Activated CD8-positive, alpha-beta memory T cell treated with anti-CD3 and anti-CD28 coated beads, Interleukin-2, amount 50 U/mL, for 24 hours (primary cell): ENCODE data around the gene JPH4.
"Not testable (repeated sequence)": the region's sequence is repeated elsewhere in the genome, so short reads cannot be mapped to it uniquely, and the experiment has no call there.

Experiments used
- DNase-seq: peaks from one replicate; pipeline ENCODE4 v3.0.0-alpha.2; 2020; ENCODE audit errors: extremely low read depth

Gene JPH4

GRCh38 chr14:23578560-23579310 is at the start of gene JPH4:
Gene JPH4, minus strand, starts transcription at chr14:23578790. Its CDS starts 1,337 bp downstream, at chr14:23577453.
- DNase-seq, result no peak

GRCh38 chr14:23627961-23628360 is 49.4 kb upstream of the JPH4 start:
- DNase-seq, result no peak

GRCh38 chr14:23626946-23627345 is 48.4 kb upstream of the JPH4 start:
- DNase-seq, result no peak

GRCh38 chr14:23624830-23625404 is 46.3 kb upstream of the JPH4 start:
- no peak for DNase-seq

GRCh38 chr14:23623962-23624361 is 45.4 kb upstream of the JPH4 start:
- no peak for DNase-seq

- no peak for DNase-seq
These were observed 44.4 kb upstream of the JPH4 start for GRCh38 chr14:23622990-23623389.

GRCh38 chr14:23621932-23622730 is 43.5 kb upstream of the JPH4 start:
- DNase-seq, result no peak

GRCh38 chr14:23621204-23621931 is 42.8 kb upstream of the JPH4 start:
- DNase-seq, result no peak

- DNase-seq, result no peak
These were observed 41.6 kb upstream of the JPH4 start for GRCh38 chr14:23620177-23620702.

- no peak for DNase-seq
These were observed 39.9 kb upstream of the JPH4 start for GRCh38 chr14:23618415-23618988.

GRCh38 chr14:23617539-23617938 is 38.9 kb upstream of the JPH4 start:
- DNase-seq, result no peak

- DNase-seq, result no peak
These were observed 37.3 kb upstream of the JPH4 start for GRCh38 chr14:23615856-23616255.

GRCh38 chr14:23614395-23614828 is 35.8 kb upstream of the JPH4 start:
- DNase-seq, result no peak

GRCh38 chr14:23613242-23614070 is 34.9 kb upstream of the JPH4 start:
- DNase-seq, result no peak

GRCh38 chr14:23612802-23613201 is 34.2 kb upstream of the JPH4 start:
- no peak for DNase-seq

GRCh38 chr14:23612354-23612732 is 33.8 kb upstream of the JPH4 start:
- DNase-seq, result no peak

- no peak for DNase-seq
These were observed 32.3 kb upstream of the JPH4 start for GRCh38 chr14:23610815-23611289.

GRCh38 chr14:23610090-23610814 is 31.7 kb upstream of the JPH4 start:
- no peak for DNase-seq

GRCh38 chr14:23609411-23610089 is 31.0 kb upstream of the JPH4 start:
- not testable (repeated sequence) for DNase-seq
